NCI-H1436 (cell line): Measurements from ENCODE around the gene GEMIN5.
"Not testable (repeated sequence)": the region's sequence is repeated elsewhere in the genome, so short reads cannot be mapped to it uniquely, and the experiment has no call there.

Source experiments
- DNase-seq: peaks from one replicate; lab custom pipeline; 2025; lab: John Stamatoyannopoulos, UW

Gene GEMIN5, protein sequence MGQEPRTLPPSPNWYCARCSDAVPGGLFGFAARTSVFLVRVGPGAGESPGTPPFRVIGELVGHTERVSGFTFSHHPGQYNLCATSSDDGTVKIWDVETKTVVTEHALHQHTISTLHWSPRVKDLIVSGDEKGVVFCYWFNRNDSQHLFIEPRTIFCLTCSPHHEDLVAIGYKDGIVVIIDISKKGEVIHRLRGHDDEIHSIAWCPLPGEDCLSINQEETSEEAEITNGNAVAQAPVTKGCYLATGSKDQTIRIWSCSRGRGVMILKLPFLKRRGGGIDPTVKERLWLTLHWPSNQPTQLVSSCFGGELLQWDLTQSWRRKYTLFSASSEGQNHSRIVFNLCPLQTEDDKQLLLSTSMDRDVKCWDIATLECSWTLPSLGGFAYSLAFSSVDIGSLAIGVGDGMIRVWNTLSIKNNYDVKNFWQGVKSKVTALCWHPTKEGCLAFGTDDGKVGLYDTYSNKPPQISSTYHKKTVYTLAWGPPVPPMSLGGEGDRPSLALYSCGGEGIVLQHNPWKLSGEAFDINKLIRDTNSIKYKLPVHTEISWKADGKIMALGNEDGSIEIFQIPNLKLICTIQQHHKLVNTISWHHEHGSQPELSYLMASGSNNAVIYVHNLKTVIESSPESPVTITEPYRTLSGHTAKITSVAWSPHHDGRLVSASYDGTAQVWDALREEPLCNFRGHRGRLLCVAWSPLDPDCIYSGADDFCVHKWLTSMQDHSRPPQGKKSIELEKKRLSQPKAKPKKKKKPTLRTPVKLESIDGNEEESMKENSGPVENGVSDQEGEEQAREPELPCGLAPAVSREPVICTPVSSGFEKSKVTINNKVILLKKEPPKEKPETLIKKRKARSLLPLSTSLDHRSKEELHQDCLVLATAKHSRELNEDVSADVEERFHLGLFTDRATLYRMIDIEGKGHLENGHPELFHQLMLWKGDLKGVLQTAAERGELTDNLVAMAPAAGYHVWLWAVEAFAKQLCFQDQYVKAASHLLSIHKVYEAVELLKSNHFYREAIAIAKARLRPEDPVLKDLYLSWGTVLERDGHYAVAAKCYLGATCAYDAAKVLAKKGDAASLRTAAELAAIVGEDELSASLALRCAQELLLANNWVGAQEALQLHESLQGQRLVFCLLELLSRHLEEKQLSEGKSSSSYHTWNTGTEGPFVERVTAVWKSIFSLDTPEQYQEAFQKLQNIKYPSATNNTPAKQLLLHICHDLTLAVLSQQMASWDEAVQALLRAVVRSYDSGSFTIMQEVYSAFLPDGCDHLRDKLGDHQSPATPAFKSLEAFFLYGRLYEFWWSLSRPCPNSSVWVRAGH (N-terminal part only)

DNA sequence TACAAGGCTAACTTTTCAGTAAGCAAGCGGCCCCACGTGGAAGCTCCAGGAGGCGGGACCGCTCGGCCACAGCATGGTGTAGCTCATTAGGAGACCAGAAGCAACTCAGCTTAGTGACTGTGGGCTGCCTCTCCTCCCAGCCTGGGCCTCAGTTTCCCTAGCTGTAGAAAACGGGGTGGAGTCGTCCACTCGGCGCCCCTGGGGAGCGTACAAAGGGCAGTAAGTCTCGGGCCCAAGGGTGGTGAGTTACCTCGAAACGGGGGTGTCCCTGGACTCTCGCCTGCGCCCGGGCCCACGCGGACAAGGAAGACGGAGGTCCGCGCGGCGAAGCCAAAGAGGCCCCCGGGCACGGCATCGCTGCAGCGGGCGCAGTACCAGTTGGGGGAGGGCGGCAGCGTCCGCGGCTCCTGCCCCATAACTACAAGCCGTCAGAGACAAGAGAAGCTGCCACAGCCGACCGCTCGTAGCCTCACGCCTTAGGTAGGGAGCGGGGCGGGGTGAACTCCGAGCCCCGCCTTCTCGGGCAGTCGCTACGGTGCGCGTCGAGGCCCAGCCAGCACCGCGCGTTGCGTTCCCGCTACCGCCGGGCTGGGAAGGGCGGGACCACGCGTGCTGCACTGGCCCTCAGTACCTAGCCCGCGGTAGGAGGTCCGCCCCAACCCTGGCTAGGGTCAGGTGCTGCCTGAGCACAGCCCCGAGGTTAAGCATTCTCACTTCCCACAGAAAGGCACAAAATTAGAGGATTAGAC, at the start of gene GEMIN5:
Gene GEMIN5, minus strand, starts transcription at position 494 of the 749 bp plus-strand sequence. Its CDS starts 78 bp downstream, at position 416.
- peak; percentile 81 for DNase-seq

DNA sequence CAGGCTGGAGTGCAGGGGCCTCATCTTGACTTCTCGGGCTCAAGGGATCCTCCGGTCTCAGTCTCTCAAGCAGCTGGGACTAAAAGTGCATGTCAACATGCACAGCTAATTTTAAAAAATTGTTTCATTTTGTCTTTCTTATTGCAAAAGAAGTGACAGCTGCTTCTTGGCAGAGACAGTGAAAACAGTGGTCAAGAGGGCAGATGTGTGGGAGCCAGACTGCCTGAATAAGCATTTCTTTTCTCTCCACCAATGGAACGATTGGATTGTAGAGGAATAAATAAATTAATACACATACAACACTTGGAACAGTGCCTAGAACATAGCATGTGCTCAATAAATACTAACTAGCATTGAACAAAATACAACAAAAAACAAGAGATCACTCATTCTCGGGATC, 48.1 kb upstream of the GEMIN5 start:
- DNase-seq, result no peak

DNA sequence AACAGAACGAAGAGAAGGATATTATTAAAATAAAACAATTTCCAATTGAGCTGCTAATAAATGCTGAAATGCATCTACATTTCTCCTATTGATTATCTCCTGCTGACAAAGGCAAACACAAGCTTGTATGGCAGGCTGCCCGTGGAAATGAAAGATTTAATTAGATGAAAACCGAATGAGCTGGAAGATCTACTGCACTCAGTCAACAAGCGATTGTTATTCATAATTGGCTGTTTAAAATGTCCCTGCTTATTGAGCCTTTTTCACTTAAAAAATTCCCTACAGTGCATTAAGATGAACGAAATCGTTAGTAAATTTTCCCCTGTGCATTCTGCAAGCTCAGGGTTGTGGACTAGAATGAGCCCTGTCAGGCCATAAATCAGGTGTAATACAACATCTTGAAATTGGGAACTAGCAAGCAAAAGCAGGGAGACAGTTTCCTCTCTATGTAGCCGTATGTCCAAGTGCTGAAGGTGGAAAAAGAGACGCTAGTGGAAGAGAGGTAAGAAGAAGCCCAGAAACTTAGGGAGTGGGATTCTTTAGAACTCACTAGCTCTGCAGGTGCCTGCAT, 47.0 kb upstream of the GEMIN5 start:
- DNase-seq, result peak; percentile 67

DNA sequence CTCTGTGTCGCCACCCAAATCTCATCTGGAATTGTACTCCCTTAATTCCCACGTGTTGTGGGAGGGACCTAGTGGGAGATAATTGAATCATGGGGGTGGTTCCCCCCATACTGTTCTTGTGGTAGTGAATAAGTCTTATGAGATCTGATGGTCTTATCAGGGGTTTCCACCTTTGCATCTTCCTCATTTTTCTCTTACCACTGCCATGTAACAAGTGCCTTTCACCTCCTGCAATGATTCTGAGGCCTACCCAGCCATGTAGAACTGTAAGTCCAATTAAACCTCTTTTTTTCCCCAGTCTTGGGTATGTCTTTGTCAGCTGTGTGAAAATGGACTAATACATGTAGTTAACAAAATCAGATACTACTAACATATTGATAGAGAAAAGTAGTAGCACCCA, 40.3 kb upstream of the GEMIN5 start:
- not testable (repeated sequence) for DNase-seq

DNA sequence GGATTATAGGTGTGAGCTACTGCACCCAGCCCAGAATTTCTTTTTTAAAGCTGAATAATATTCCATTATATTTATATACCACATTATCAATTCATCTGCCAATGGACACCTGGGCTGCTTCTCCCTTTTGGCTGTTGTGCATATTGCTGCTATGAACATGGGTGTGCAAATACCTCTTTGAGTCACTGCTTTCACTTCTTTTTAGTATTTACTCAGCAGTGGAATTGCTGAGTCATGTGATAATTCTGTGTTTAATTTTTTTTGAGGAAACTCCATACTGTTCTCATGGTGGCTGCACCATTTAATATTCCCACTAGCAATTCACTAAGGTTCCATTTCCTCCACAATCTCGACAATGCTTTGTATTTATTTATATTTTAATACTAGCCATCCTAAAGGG, 39.4 kb upstream of the GEMIN5 start:
- DNase-seq, result no peak

DNA sequence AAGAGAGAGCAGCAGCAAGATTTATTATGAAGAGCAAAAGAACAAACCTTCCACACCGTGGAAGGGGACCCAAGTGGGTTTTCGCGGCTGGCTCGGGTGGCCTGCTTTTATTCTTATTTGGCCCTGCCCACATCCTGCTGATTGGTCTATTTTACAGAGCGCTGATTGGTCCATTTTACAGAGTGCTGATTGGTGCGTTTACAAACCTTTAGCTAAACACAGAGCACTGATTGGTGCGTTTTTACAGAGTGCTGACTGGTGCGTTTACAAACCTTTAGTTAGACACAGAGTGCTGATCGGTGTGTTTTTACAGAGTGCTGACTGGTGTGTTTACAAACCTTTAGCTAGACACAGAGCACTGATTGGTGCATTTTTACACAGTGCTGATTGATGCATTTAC, 38.1 kb upstream of the GEMIN5 start:
- not testable (repeated sequence) for DNase-seq

DNA sequence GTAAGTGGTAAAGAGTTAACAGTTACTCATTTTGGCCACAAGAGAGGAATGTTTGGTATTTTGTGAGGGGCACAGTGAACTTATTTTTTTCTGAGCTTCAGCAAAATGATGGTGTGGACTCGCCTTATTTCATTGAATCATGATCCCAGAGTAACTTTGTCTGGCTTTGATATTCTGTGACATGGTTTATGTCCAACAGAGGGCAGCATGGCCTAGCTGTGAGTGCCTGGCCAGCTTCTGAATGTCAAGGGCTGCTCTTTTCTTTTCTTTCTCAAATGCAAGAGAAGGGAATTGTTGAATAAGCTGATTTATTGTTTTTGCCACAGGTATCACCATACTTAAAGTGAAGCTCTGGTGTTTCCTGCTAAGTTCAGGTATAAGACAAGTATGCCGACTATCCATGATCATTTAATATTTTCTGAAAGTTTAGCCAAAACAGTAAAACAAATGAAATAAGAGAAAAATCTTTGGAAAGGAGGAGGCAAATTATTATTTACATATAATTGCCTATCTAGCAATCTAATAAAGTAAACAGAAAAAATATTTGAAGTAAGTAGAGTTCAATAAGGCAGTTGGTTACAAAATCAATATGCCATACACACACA, 34.6 kb upstream of the GEMIN5 start:
- DNase-seq, result peak; percentile 21

DNA sequence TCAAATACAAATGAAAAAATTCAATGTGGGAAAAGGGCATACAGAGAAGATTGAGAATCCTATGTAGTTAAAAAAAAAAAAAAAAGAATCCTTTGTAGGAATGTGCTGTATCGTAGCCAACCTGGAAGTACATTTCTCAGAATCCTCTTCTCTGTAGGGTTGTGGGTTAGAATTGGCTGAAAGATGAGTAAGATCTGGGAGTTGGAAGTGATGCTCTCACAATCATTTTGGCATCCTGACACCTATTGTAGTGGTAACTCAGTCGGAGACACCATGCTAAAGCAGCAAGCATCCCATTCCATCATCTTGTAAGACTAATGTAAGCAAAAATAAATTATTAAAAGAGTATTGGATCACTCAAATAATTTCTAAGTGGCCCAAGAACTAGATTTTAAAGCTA, 33.5 kb upstream of the GEMIN5 start:
- DNase-seq, result no peak

DNA sequence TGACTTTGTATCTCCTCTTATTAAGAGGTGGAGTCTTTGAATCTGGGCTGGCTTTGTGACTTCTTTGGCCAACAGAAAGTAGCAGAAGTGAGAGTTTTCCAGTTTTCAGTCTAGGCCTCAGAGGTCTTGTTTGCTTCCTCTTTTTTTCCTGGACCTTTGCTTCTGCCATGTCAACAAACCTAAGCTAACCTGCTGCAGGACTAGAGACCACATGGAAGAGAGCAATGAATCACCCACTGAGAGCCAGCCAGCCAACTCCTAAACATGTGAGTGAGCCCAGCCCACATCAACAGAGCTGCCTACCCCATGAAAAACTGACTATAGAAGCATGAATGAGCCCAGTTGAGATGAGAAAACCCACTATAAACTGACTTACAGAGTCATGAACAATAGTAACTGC, 32.7 kb upstream of the GEMIN5 start:
- no peak for DNase-seq

DNA sequence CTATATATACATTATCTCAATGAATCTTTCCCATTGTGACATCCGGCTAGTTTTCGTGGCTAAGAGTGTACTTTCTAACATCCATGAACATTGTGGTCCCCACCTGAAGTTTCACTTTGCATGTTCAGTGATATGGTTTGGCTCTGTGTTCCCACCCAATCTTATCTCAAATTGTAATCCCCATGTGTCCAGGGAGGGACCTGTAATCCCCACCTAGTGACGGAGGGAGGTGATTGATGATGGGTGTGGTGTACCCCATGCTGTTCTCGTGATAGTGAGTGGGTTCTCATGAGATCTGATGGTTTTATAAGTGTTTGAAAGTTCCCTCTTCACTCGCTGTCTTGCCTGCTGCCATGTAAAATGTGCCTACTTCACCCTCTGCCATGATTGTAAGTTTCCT, 30.9 kb upstream of the GEMIN5 start:
- no peak for DNase-seq

DNA sequence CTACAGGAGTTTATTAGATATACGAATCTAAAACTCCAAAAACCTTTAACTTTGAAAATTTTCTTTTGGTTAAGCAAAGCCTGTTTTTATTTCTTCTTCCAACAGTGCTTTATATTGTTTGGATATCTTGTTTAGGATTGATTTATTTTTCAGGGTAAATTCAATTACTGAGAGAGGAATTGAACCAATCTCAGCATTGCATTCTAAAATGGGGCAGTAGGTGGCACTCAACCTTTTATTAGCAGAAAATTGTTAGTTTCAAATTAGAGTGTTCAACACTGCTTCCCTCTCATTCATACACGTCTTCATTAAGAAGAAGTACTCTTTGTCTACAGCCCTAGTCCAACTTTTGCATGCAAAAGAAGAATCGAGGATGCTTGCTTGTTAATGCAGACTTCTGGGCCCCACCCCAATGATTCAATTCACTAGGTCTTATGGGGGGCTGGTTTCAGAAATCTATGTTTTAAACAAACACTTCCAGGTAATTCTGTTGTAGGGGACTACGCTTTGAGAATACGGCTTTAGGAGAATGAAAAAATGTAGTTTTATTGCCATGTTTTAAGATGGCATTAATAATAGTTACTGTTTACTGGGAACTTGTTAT, 29.5 kb upstream of the GEMIN5 start:
- no peak for DNase-seq

DNA sequence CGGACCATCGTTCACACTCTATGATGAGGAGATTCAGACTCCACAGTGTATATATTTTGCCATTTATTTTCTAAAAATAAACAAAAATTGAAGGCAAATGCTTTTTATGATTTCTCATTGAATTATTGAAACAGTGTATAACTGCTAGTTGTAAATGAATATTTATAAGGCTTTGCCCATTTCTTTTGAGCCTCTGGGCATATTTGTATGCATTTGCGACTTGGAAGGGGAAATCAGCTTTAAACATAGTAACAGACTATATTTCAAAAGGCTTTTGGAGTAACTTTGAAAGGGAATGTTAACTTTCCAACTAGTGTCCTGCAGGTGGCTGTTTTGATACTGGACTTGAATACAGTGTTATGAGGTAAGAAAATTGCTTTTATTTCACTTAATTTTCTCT, 28.9 kb upstream of the GEMIN5 start:
- no peak for DNase-seq

DNA sequence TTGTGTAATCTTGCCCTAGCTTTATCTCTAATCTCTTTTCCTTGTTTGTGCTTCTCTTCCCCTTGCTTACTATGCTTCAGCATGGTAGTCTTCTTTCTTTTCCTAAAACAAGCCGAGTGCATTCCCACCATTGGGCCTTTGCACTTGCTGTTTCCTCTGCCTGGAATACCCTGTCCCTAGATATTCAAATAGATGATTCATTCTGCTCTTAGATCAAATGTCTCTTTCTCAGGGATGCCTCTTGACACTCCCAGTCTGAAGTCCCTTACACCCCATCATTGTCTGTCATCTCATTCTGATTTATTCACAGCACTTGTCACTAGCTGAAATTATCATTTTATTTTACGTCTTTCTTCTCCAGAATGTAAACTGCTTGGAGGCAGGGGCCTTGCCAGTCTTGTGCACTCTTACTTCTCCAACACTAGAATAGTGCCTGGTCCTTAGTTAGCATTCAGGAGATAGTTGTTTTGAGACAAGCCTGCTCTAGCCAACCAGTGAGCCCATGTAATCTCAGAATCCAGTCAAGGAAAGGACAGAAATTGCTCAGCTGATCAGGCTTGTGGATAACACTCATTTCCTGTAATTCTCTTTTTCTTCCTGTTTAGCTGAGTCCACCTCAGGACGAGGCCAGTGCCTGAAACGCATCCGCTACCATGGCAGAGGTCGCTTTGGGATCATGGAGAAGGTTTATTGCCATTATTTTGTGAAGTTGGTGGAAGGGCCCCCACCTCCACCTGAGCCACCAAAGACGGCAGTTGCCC, 28.2 kb upstream of the GEMIN5 start:
- DNase-seq, result no peak

DNA sequence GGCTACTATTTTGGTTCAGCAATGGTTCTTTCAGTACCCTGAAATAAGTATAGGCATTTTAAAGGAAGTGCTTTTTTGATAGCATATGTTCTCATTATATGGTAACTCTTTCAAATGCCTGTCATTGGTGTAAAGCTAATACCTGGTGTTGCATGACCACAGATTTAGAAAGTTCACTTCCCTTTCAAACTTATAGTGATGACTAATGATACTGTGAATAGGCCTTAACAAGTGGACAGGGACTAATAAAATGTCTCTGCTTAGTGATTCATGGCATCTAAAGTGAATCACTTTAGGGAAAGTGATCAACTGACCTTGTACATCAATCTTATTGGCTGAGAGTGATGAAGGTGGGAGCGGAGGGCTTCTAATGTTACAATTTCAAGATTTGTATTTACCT, 24.5 kb upstream of the GEMIN5 start:
- DNase-seq, result no peak

DNA sequence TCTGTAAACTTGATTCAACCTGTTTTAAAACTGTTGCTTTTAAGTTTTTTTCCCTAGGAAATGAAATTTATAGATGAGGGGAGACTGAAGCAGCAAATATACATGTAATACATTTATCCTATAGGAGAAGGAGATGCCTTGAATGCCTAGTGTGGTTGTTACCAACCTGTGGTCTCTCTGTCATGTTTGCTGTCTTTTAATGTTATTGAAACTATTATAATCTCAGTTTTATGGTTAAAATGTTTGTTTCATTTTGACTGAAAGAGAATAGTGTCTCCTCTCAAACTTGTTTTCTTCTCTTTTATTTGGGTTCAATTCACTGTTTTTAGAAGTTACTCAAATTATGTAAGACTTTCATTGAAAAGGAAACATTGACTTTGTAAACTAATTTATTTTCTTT, 18.7 kb upstream of the GEMIN5 start:
- no peak for DNase-seq

DNA sequence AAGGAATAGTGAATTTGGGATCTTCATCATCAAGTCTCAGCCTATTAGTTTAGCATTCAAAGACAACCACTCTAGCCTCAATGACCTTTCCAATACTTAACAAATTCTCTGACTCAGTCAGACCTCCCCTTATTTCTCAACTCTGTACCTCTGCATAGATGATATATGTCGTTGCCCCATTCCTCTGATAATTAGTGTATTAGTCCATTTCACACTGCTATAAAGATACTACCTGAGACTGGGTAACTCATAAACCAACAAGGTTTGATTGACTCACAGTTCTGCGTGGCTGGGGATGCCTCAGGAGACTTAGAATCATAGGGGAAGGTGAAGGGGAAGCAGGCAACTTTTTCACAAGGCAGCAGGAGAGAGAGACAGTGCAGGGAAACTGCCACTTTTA, 11.8 kb upstream of the GEMIN5 start:
- no peak for DNase-seq

DNA sequence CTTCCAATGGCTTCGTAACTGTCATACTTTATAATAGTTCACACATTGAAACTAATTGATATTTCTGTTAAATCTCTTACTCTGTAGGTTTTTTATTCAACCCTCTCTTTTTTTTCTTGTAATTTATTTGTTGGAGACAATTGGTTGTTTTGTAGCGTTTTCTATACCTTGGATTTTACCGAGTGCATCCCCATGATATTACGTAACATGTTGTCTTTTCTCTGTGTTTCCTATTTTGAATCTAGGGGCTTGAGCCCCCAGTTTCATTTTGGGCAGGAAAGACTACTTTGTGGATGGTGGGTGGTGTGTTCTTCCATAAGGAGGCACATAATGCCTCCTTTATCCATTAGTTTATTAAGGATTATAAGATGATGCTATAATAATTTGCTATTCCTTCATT, 10.3 kb upstream of the GEMIN5 start:
- DNase-seq, result no peak

DNA sequence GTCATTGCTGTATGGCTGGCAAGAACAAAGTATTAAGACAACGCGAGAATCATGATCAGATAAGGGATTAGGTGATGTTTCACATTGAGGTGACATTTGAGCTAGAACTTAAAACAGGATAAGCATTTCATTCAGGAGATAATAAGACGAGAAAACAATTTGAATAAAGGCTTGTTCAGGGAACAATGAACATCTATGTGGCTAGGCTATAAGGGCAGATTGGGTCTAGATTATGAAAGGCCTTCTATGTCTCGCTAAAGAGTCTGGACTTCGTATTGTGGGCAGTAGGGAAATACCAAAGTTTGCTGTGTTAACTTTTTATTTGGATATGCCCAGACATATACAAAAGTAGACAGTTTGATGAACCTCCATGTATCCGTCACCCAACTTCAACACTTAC, 9.8 kb upstream of the GEMIN5 start:
- DNase-seq, result no peak

DNA sequence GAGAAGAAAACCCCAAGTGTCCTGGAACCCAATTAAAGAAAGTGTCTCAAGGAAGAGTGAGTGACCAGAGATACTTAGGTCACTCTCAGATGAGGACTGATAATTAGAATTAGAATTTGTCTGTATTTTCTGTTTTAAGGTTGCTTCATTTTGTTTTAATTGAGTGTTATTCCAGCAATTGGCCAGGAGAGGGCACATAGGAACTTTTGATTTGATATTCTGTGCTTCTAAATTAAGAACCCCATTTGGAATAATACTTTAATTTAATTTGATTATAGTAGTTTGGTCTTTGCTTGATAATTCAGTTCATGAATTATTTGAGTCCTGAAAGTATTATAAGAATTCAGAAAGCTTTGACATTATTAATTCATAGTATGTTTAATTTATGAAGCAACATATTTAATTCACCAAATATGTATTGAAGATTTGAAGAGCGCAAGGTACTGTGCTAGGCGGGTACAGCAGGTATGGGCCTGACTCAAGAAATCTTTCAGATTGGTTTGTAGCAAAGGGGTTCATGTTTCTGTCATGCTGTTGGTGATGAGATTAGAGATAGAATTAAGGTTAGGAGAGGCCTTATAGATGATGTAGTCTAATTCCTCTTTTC, 7.8 kb upstream of the GEMIN5 start:
- peak; percentile 4 for DNase-seq
